T-helper 1 cell treated with Interleukin-12 subunit alpha and Interleukin-12 subunit beta and Interleukin-4 antibody, amounts not matched to agents 30 ng/mL and 1 ng/mL, for 36 hours (primary cell): ENCODE measurements around the gene DSCAML1. TPM values are rescaled to one million over a fixed set of nuclear protein-coding genes. Genes with fewer than 3 reads are reported as not detected.
"Not testable (repeated sequence)": the region's sequence is repeated elsewhere in the genome, so short reads cannot be mapped to it uniquely, and the experiment has no call there.

Experiments
- intact Hi-C: fragments of 100-400 bp; cut with micrococcal nuclease; formaldehyde crosslinking; loops from one replicate; pipeline ENCODE4 v1.15.1; 2024
- total RNA-seq: library from RNA; stranded (reverse); gene quantifications from 2 replicates; pipeline ENCODE4 v1.2.3, GENCODE V29; 2022

The DSCAML1 gene
- total RNA-seq, 1 donor from 2014 or later, result 0.27 TPM

DNA sequence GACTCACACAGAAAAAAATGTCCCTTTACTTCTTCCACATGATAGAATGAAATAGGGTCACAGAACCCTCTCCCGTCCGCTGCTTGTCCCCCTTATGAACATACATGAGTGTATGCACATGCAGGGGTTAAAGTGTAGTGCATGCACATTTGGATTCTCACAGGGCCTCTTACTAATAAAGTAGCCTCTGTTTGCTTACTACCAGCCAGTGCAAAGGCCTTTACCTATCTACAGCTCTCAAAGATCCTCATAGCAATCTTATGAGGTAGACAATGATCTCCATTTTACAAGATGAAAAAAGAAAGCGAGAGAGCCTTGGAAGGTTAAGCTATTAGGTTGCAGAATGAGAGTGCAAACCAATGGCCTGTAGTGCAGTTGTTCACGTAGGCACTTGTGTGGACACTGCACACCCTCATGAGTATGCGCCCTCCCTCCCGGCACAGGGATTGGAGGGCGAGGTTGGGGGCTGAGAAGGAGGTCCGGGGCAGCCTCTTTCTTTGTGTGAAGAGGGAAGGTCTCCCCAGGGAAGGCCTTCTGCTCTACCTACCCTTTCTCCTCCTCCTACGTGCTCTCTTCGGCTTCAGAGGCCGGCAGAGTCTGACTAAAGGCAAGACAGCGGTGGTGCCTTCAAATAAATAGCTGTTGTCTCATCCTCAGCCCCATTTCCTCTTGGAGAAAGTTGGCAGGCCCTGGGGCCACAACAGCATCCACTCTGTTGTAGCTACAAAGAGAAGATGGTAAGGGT lies 378.1 kb downstream of the DSCAML1 start:
- intact Hi-C loops, result no loop called here

DNA sequence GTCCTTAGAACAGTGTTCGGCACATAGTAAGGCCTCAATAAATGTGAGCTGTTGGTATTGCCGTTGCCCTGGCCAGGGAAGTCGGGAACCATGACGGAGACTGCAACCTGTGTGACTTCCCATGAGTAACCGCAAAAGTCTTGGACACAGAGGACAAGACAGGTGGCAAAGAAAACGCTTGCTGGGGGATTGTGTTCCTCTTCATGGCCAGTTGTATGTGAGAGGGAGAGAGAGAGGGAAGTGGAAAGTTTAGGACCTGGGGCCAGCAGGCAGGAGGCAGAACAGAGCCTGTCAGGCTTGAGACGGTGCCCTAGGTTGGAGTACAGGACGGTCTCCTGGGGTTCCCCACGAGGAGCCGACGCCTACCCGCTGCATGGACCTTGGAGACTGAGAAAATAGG lies 379.2 kb downstream of the DSCAML1 start:
- intact Hi-C loops, result no loop called here

DNA sequence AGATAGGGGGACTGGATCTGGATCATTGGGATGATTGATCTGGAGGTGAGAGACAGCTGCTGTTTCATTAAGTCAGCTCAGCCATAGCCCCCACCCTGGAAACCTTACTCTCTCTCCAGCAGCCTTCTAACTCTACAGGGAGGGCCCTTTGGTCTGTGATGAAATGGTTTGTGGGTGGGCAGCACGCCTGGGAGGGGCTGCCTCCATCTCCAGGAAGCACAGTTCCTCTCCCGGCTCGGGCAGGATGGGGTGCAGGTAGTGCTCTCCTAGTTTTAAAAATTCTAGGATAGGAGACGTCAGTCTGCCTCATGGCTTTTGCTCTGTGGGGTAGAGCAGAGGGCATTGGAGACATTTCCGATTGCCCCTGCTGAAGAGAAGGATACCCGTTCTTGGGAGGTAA lies 379.7 kb downstream of the DSCAML1 start:
- intact Hi-C loops, result no loop called here

DNA sequence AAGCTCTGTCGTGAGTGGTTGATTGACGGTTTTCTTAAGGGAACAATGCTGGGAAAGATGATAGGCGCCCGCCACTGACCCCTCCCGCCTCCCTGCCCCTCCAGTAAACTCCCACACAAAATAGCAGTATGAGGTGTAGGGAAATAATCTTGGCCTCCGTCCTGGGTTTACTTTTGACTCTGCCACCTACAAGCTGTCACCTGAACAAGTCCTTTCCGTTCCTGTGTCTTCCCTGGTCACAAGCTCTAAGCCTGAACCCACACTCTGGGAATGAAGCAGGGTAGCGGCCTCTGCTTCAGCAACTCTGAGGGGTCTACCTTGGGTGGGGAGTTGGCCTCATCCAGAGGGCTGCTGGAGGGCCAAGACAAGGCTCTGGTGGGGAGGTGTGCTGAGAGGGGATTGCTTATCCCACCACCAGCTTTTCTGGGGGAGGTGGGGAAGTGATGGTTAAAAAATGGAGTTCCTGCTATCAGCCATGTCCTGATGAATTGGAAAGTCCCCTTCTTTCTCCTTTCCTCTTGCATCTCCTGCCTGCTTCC lies 381.6 kb downstream of the DSCAML1 start:
- intact Hi-C loops, result no loop called here

DNA sequence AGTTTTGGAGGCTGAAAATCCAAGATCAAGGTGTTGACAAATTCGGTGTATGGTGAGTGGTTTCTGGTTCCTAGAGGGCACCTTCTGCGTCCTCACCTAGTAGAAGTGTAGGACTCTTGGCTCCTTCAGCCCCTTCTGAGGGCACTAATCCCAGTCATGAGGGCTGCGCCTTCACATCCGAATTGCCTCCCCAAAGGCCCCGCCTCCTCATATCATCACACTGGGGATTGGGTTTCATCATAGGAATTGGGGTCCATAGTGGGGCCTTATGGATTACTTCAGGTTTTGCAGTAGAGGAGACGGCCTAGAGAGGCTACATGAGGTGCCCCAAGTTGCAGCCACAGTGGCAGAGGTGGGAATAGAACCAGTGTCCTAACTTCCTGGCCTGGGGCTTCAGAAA lies 382.3 kb downstream of the DSCAML1 start:
- intact Hi-C loops, result no loop called here

DNA sequence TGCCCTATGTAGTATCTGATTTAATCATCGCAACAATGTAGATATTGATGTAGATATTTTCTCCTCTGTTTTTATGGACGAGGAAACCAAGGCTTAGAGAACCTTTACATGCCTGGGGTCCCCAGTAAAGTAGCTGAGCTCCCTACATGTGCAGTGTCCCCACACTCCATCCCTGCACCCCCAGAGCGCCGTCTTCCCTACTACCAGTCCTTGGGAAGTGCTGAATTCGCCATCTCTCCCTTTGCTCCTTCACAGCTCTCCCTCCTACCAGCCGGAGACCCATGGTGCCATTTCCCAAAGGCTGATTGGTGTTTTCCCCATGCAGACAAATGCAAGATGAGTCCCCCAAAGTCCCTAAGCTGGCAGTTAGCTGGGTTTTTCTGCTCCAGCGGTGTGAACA lies 383.4 kb downstream of the DSCAML1 start:
- intact Hi-C loops, result no loop called here

DNA sequence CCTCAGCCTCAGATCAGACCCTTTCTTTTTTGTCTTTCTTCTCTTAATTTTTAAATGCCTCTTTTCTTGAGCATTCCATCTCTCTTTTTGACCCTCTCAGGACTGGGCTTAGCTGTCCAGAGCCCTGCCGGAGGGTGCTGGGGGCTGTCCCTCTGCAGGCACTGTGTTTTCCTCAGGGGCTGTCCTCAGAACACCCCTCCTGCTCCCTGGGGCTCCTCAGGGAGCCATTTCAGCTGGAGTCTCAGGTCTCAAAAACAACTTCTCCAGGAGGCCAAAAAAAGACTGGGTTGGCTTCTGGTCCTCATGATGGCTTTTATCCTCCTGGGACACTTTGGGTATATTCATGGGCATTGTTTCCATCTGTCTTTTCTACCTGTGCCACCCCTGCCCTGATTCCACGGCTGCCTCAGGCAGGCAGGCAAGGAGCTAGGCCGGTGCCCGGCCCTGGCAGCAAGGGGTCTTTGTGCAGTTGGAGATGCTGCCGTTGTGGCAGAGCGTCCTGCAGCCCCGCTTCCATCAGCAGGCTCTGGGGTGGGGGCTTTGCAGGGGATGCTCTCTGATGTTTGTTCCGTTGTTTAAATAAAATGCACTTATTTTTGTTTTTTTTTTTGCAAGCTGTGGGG lies 384.3 kb downstream of the DSCAML1 start:
- intact Hi-C loops, result no loop called here

DNA sequence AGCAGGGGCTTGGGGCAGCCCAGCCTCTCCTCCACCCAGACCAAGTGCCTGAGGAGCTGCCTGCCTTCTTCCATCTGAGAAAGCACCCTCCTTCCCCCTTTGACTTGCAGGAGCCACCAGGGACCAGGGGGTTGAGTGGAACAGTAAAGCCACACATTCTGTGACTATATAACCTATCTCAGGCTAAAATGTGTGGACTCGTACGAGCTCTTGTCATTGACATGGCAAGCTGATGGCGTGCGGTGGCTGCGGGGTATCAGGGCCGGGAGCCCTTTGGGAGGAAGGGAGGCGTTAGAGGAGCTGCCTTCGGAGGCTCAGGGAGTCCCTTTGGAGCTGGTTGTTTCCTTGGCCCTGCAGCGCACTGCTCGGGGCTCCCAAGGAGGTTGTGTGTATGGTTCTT lies 384.8 kb downstream of the DSCAML1 start:
- intact Hi-C loops, result no loop called here

DNA sequence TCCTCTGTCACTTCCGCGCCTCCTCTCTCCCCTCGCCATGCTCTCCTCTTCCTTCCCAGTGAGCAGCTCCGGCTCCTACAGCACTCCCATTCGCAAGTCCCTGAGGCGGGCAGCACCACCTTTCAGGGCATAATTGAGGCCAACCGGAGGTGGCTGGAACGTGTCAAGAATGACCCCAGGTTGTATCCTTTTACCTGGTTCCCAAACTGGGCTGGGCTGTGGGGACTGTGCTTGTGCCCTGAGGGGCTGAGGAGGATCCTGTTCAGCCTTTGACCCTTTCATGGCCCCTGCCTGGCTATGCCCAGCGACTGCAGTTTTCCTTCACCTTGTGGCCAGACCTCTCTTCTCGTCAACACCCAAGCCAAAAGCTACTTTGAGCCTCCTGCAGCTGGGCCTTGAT lies 385.3 kb downstream of the DSCAML1 start:
- intact Hi-C loops, result no loop called here

DNA sequence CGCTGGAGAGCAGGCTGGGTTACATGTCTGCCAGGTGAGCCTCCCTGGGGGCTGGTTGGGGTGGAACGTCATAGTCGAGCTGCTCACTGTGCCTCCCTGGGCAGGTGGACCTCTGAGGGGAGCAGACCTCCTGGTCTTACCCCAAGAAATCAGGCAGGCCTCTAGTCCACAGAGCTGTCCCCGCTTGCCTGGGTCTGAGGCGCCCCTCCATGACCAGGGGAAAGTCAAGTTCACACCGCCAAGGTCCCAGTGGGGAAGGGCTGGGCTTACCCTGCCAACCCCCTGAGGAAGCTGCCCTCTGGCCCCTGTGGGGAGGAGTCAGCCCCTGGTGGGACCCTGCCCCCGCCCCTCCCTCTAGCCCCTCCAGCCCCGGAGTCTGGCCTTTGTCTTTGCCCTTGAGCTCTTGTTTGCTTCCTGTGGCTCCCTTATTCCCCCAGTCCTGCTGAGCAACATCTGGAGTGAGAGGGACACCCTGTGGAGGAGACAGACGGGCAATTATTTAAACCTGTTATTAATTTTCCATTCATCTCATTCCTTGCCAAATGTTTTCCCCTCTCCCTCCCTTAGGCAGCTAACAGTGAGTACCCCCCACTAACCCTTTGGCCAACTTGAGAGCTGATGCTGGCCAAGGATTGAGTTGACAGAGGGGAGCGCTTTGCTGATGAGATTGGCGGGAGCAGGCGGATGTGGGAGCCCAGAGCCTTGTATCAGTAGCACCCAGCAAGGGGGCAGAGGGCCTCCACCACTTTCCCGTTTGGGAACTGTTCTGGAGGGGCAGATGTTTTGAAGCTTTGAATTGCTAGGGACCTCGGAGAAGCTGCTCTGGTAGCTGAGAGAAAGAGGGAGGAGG lies 385.9 kb downstream of the DSCAML1 start:
- intact Hi-C loops, result no loop called here

DNA sequence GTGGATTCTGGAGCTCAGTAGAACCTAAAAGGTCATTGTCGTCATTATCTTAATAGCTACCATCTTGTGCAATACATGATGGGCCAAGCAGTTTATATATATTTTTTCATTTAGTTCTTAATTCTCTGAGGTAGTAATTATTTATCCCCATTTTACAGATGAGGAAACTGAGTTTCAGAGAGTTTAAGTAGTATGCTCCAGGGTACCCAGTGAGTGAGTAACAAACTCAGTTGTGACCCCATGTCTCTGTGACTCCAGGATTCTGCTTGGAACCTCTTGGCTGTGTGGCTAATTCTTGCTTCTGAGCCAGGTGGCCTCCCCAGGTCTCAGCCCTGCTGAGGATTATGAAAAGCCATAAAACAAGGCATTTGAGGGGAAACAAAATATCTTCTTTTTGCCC lies 386.8 kb downstream of the DSCAML1 start:
- intact Hi-C loops, result no loop called here

DNA sequence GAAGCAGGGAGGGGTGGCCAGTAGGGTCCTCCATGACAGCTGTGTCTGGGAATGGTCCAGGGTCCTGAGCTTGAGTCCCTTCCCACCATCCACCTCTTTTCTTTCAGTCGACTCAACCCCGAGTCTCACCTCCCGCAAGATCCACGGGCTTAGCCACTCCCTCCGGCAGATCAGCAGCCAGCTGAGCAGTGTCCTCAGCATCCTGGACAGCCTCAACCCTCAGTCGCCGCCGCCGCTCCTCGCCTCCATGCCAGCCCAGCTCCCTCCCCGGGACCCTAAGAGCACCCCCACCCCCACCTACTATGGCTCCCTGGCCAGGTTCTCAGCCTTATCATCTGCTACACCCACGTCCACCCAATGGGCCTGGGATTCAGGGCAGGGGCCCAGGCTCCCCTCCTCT lies 387.5 kb downstream of the DSCAML1 start:
- intact Hi-C loops, result no loop called here

DNA sequence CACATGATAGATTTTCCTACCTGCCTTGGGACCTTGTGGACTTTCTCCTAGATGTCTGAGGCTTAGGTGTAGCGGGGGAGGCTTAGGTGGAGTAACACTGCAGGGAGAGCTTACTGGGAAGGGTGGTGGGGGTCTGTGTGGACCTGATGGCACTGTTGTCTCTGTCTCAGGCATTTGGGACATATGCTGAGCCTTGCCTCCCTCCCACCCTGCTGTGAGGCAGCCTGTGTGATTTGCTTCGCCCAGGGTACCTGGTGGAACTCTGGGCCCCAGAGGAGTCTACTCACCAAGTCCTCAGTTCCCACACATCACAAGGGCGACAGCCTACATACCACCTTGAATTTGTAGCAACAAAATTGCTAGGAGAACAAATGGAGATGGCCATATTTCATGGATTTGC lies 388.7 kb downstream of the DSCAML1 start:
- intact Hi-C loops, result no loop called here

DNA sequence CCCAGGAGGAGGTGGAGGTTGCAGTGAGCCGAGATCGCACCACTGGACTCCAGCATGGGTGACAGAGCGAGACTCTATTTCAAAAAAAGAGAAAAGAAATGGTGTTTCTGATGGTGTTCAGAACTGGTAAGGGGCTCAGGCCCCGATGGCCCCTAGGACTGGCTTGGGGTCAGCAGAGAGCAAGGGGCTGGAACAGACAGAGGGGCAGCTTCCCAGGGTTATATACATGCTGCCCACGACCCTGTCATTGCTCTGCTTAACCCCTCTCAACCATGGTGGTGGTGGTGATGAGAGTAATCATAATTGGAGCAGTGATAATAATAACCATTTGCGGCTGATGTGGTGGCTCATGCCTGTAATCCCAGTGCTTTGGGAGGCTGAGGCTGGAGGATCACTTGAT lies 390.0 kb downstream of the DSCAML1 start:
- intact Hi-C loops, result no loop called here

DNA sequence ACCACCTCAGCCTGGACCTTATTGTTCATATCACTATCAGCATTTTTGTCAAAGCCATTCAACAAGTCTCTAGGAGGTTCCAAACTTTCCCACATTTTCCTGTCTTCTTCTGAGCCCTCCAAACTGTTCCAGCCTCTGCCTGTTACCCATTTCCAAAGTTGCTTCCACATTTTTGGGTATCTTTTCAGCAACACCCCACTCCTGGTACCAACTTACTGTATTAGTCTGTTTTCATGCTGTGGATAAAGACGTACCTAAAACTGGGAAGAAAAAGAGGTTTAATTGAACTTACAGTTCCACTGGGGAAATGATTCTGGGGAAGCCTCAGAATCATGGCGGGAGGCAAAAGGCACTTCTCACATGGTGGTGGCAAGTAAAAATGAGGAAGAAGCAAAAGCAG lies 391.1 kb downstream of the DSCAML1 start:
- intact Hi-C loops, result not testable (repeated sequence)

DNA sequence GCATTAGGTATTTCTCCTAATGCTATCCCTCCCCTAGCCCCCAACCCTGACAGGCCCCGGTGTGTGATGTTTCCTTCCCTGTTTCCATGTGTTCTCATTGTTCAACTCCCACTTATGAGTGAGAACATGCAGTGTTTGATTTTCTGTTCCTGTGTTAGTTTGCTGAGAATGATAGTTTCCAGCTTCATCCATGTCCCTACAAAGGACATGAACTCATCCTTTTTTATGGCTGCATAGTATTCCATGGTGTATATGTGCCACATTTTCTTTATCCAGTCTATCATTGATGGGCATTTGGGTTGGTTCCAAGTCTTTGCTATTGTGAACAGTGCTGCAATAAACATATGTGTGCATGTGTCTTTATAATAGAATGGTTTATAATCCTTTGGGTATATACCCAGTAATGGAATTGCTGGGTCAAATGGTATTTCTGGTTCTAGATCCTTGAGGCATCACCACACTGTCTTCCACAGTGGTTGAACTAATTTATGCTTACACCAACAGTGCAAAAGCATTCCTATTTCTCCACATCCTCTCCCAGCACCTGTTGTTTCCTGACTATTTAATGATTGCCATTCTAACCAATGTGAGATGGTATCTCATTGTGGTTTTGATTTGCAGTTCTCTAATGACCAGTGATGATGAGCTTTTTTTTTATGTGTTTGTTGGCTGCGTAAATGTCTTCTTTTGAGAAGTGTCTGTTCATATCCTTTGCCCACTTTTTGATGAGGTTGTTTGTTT lies 397.7 kb downstream of the DSCAML1 start:
- intact Hi-C loops, result not testable (repeated sequence)

DNA sequence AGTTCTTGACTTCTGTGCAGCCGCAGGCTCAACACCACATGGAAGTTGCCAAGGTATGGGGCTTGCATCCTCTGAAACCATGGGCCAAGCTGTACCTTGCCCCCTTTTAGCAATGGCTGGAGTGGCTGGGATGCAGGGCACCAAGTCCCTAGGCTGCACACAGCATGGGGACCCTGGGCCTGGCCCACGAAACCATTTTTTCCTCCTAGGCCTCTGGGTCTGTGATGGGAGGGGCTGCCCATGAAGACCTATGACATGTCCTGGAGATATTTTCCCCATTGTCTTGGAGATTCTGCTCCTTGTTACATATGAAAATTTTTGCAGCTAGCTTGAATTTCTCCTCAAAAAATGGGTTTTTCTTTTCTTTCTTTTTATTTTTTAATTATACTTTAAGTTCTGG lies 398.4 kb downstream of the DSCAML1 start:
- intact Hi-C loops, result not testable (repeated sequence)

DNA sequence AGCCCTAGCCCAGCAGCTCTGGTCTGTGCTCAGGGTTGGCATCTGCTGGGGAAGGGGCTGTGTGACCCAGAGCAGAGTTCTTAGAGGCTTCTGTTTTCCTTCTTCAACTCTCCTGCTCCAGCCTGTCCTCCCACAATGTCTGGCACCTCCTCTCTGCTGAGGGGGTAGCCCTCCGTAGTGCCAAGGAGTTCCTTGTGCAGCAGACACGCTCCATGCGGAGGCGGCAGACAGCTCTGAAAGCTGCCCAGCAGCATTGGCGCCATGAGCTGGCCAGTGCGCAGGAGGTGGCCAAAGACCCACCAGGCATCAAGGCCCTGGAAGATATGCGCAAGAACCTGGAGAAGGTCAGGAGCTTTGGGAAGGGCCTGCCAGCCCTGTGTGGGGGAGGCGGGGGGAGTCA lies 400.0 kb downstream of the DSCAML1 start:
- intact Hi-C loops, result no loop called here

DNA sequence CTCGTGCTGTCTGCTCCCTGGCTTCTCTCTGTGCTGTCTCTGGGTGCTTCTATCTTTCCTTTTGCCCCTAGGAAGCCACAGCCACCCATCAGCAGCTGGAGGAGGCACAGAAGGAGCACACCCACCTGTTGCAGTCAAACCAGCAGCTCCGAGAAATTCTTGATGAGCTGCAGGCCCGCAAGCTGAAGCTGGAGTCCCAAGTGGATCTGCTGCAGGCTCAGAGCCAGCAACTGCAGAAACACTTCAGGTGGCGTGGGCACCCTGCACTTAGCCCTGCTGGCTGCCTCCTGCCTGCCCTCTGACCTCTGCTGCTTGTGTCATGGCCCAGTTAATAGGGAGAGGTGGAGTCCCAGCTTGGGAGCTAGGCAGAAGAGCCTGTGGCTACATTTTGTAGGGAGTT lies 401.5 kb downstream of the DSCAML1 start:
- intact Hi-C loops, result no loop called here

DNA sequence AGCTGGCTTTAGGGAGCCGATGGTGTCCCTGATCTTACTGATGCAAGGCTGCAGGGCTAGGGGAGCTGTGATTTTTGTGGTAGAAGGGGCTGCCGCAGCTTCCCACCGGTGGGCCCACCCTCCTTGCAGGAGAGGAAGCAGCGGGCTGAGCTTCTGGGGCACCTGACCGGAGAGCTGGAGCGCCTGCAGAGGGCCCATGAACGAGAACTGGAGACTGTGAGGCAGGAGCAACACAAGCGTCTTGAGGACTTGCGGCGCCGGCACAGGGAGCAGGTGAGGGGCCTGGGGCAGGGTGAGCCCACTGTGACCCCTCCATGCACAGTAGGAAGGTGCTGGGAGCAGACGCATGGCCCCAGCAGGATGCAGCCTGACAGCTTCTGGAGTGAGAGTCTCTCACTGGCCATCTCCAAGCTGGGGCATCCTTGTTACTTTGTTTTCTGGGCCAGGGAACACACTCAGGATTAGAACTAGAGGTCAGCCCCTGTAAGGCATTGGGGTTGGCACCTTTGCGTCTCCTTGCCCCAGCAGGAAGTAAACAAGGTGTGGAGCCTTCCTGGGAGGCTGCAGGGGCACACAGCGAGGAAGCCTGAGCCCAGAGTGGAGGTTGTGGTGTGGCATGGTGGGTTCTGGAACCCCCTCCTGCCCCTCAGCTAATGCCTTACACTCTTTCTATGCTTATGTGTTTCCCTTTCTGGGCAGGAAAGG lies 402.6 kb downstream of the DSCAML1 start:
- intact Hi-C loops, result no loop called here

DNA sequence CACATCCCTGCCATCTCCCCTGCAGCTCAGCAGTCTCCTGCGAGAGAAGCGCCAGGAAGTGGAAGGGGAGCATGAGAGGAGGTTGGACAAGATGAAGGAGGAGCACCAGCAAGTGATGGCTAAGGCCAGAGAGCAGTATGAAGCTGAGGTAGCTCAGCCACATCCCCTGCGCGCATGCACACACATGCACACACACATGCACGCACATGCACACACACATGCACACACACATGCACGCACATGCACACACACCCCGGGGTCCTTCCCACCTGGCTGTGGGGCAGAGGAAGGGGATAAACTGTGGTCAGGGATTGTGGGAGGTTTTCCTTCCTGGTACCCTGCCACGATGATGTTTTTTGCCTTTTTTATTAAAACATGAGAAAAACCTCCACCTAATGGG lies 404.0 kb downstream of the DSCAML1 start:
- intact Hi-C loops, result no loop called here
